Measurements from ENCODE around the gene GNAQ.

Gene GNAQ

DNA sequence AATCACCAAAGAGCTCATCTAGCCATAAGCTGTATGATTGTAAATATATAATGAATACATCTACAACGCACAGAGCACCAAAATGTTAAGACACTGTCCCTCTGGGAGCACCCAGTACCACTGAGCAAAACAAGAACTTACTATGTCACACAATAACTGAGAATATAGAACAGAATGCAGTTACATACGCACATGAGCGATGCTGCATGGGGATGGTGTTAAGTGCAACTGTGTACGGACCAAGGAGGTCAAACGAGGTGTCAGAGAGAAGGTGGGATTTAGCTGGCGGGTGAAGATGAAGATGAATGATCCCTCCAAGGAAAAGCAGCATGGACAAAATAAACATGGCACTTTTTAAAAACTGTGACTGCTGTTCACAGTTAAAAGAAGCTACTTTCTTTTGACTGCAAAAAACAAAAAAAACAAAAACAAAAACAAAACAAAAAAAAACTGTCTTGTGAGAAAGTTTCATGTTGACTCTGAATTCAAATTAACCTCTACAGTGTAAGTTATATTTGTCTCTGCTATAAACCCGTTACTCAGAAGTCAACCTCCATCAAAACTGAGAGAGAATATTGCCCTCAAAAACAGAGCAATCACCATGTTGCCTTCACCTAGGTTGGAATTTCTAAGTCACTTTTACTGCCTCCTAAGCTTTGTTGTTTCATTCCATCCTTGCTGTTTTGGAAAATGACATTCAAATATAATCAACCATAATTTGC lies 213.9 kb downstream of the GNAQ start:
- no peak overlapping the region for H3K4me3 ChIP-seq (ENCODE audit: low read depth, low read length)
- TF ChIP-seq MAX (IDR thresholded peaks at IDR 0.05; ENCODE audit: low read depth, low read length): no peak
- TF ChIP-seq MYC (IDR thresholded peaks at IDR 0.05; ENCODE audit: low read depth, low read length): no peak
- TF ChIP-seq POLR2A (IDR thresholded peaks at IDR 0.05; ENCODE audit: extremely low read depth, insufficient read length): no peak
- TF ChIP-seq CTCF (IDR thresholded peaks at IDR 0.05; ENCODE audit: low read depth, low read length): no peak
- no peak for DNase-seq (ENCODE audit: low read depth)

DNA sequence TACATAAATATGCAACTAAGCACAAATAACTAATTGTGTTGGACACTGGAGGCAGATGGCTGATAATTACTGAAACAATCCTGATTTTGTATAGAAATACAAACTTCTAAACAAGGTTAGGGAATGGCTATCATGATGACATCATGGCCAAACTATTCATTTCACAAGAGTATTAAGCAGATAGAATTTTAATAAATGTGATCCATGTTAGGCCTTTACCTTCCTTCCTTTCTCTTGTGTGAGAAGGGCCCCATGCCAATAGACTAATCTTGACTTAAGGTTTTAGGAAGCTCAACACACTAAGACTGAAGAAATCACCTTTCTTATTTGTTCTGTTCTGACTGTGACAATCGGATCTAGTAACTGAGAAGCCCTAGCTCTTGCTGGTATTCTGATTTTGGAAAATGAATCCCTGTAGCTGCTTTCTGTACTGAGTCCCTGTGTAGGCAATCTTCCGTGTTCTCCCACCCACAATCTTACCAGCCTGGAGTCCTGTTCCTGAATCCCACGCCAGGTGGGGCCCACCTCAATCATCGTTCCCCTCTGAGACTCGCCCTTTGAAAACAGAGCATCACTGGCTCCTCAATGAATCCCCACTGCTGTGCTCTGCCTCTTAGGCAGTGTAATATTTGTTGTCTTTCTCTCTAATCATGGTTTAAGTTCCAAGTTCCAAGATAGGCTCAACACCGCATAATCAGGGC lies 214.8 kb downstream of the GNAQ start:
- no peak for DNase-seq (ENCODE audit: low read depth)
- TF ChIP-seq POLR2A (IDR thresholded peaks at IDR 0.05; ENCODE audit: extremely low read depth, insufficient read length) (no peak), MYC (IDR thresholded peaks at IDR 0.05; ENCODE audit: low read depth, low read length) (no peak), CTCF (IDR thresholded peaks at IDR 0.05; ENCODE audit: low read depth, low read length) (no peak), MAX (IDR thresholded peaks at IDR 0.05; ENCODE audit: low read depth, low read length) (no peak)
- H3K4me3 ChIP-seq (ENCODE audit: low read depth, low read length): no peak overlapping the region

DNA sequence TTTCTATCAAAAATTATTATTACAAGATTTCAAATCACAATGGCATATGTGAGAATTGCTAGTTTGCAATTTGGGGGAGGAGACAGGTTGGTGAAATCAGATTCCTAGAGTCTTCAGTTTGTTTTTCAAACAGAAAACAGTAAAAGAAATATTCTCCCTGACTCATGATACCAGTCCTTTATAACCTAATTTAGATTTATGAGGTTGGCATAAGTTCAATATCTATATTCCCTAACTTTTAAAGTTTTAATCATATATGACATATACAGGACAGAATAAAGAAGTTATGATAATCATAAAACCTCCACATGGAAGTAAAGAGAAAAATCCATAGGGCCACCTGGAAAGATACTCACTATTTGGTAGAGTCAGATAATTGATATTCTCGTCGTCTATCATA lies 216.4 kb downstream of the GNAQ start:
- no peak for TF ChIP-seq MAX (IDR thresholded peaks at IDR 0.05; ENCODE audit: low read depth, low read length)
- no peak for TF ChIP-seq POLR2A (IDR thresholded peaks at IDR 0.05; ENCODE audit: extremely low read depth, insufficient read length)
- no peak for TF ChIP-seq MYC (IDR thresholded peaks at IDR 0.05; ENCODE audit: low read depth, low read length)
- no peak for TF ChIP-seq CTCF (IDR thresholded peaks at IDR 0.05; ENCODE audit: low read depth, low read length)
- no peak overlapping the region for H3K4me3 ChIP-seq (ENCODE audit: low read depth, low read length)
- no peak for DNase-seq (ENCODE audit: low read depth)

GRCh38 chr9:77811832-77812231 lies 219.8 kb downstream of the GNAQ start:
- TF ChIP-seq MYC (IDR thresholded peaks at IDR 0.05; ENCODE audit: low read depth, low read length): no peak
- no peak for TF ChIP-seq POLR2A (IDR thresholded peaks at IDR 0.05; ENCODE audit: extremely low read depth, insufficient read length)
- no peak for TF ChIP-seq CTCF (IDR thresholded peaks at IDR 0.05; ENCODE audit: low read depth, low read length)
- TF ChIP-seq MAX (IDR thresholded peaks at IDR 0.05; ENCODE audit: low read depth, low read length): no peak
- no peak for DNase-seq (ENCODE audit: low read depth)

GRCh38 chr9:77810637-77811119 lies 220.9 kb downstream of the GNAQ start:
- no peak for TF ChIP-seq POLR2A (IDR thresholded peaks at IDR 0.05; ENCODE audit: extremely low read depth, insufficient read length)
- no peak for TF ChIP-seq CTCF (IDR thresholded peaks at IDR 0.05; ENCODE audit: low read depth, low read length)
- no peak for TF ChIP-seq MYC (IDR thresholded peaks at IDR 0.05; ENCODE audit: low read depth, low read length)
- TF ChIP-seq MAX (IDR thresholded peaks at IDR 0.05; ENCODE audit: low read depth, low read length): no peak
- H3K4me3 ChIP-seq (ENCODE audit: low read depth, low read length): no peak overlapping the region
- DNase-seq (ENCODE audit: low read depth): no peak

More at GRCh38 chr9:77811832-77812231, 219.8 kb downstream of the GNAQ start:
- H3K4me3 ChIP-seq (ENCODE audit: low read depth, low read length): no peak overlapping the region
